ENCODE results near the gene ACACA.

ACACA gene

GRCh38 chr17:37291351-37291750 is 115.3 kb downstream of the ACACA start (continued):
- TF ChIP-seq ZNF518A (tag by site-specific recombination; conservative IDR thresholded peaks at IDR 0.05; ENCODE audit: low read depth) (no peak), ZBTB1 (tag by site-specific recombination; IDR thresholded peaks at IDR 0.05) (no peak), ZNF2 (tag by site-specific recombination; IDR thresholded peaks at IDR 0.05) (no peak), ZFHX2 (tag by site-specific recombination; conservative IDR thresholded peaks at IDR 0.05) (no peak), ZSCAN4 (tag by site-specific recombination; IDR thresholded peaks at IDR 0.05) (no peak), ZNF280C (tag by site-specific recombination; IDR thresholded peaks at IDR 0.05) (no peak), IKZF3 (tag by site-specific recombination; IDR thresholded peaks at IDR 0.05) (no peak), ZNF138 (tag by site-specific recombination; IDR thresholded peaks at IDR 0.05; ENCODE audit: borderline replicate concordance) (no peak), ZNF391 (tag by site-specific recombination; IDR thresholded peaks at IDR 0.05; ENCODE audit: borderline replicate concordance, low read depth) (no peak), ZNF350 (tag by site-specific recombination; IDR thresholded peaks at IDR 0.05) (no peak), ZNF132 (tag by site-specific recombination; IDR thresholded peaks at IDR 0.05; ENCODE audit: borderline replicate concordance) (no peak), ZNF677 (tag by site-specific recombination; IDR thresholded peaks at IDR 0.05) (no peak), ZNF449 (tag by site-specific recombination; IDR thresholded peaks at IDR 0.05) (no peak), BCL11A (tag by site-specific recombination; IDR thresholded peaks at IDR 0.05; ENCODE audit: low read depth) (no peak), ZNF791 (tag by site-specific recombination; IDR thresholded peaks at IDR 0.05) (no peak)

- no peak overlapping the region for H3K27ac ChIP-seq (ENCODE audit: extremely low read depth, low read depth, low read length)
- H3K36me3 ChIP-seq (ENCODE audit: control insufficient read depth in 2 of 2, insufficient read depth in 1 of 2, low read length in 2 of 2) = peaks cover 7 to 28% of the 10 kb centered on the region in 2 experiments
- ChIA-PET POLR2A (no interaction called here), CTCF (interaction anchor here (0.6 to 1.6 kb wide), 7 partner anchors 10 to 683 kb away, joined by 3 to 6 read pairs (median 3); no protein-coding TSS in a partner anchor)
- H3K9me3 ChIP-seq (ENCODE audit: control insufficient read depth, insufficient read depth, low read depth, low read length) = no peaks in the 10 kb centered on the region
- H3K4me3 ChIP-seq (ENCODE audit: low read depth, low read length) = no peak overlapping the region
- no peaks in the 10 kb centered on the region; the same call in none of the 2 replicates for H3K4me1 ChIP-seq (ENCODE audit: control insufficient read depth, insufficient read depth, low read length)
- no peak for TF ChIP-seq ZNF398 (tag by site-specific recombination; IDR thresholded peaks at IDR 0.05)
- no peak for TF ChIP-seq ZNF394 (tag by site-specific recombination; IDR thresholded peaks at IDR 0.05; ENCODE audit: borderline replicate concordance)
- no peak for TF ChIP-seq ZNF121 (tag by site-specific recombination; IDR thresholded peaks at IDR 0.05)
- TF ChIP-seq ZNF692 (tag by site-specific recombination; IDR thresholded peaks at IDR 0.05) = no peak
- no peak for TF ChIP-seq ZNF837 (tag by site-specific recombination; IDR thresholded peaks at IDR 0.05)
- no peak for TF ChIP-seq ZNF335 (tag by site-specific recombination; conservative IDR thresholded peaks at IDR 0.05)
Measured at GRCh38 chr17:37286430-37286829, 120.2 kb downstream of the ACACA start.

Measured in HEK293 (cell line).